Peyer's patch (tissue), 4 donors: ENCODE data around the gene TNPO3.

Experiments used
- POLR2A ChIP-seq, 2 donors: fragments of 450-650 bp; IDR thresholded peaks; one replicate each; pipeline ENCODE4 v1.5.1; 2017; ENCODE audit warnings: antibody characterized with exemption in 2 of 2, mild to moderate bottlenecking in 2 of 2, moderate library complexity in 2 of 2
- TF ChIP-seq, protein P1 (sequence below), 6 experiments: fragments of 450-650 bp in 4 of 6; fragments of 200-600 bp in 2 of 6; sonication (generic) in 1 of 6; IDR thresholded peaks; one replicate each; pipeline ENCODE4 v1.5.1; 2017 to 2019; ENCODE audit warnings: antibody characterized with exemption in 6 of 6, mild to moderate bottlenecking in 3 of 6, moderate library complexity in 1 of 6

DNA sequence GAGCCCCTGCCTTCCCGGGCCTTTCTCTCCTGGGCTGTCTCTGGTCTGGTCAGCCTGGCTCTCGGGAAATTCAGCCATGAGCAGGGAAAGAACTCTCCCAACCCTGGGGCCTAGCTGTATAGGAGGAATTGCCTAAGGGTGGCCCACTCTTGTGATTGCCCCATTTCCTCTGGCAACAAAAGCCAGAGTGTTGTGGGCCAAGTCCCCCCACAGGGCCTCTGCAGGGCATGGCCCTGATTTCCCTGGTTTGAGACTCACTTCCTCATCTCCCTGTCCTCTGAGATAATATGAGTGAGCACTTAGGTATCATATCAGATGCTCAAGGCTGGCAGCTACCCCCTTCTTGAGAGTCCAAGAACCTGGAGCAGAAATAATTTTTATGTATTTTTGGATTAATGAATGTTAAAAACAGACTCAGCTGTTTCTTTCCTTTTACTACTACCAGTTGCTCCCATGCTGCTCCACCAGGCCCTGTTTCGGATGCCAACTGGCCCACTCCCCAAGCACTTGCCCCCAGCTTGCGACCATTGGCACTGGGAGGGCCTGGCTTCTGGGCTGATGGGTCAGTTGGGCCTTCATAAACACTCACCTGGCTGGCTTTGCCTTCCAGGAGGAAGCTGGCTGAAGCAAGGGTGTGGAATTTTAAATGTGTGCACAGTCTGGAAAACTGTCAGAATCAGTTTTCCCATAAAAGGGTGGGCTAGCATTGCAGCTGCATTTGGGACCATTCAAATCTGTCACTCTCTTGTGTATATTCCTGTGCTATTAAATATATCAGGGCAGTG lies 105.7 kb downstream of the TNPO3 start:
- TF ChIP-seq POLR2A (IDR thresholded peaks at IDR 0.05) = no peak
- TF ChIP-seq, protein P1, sequence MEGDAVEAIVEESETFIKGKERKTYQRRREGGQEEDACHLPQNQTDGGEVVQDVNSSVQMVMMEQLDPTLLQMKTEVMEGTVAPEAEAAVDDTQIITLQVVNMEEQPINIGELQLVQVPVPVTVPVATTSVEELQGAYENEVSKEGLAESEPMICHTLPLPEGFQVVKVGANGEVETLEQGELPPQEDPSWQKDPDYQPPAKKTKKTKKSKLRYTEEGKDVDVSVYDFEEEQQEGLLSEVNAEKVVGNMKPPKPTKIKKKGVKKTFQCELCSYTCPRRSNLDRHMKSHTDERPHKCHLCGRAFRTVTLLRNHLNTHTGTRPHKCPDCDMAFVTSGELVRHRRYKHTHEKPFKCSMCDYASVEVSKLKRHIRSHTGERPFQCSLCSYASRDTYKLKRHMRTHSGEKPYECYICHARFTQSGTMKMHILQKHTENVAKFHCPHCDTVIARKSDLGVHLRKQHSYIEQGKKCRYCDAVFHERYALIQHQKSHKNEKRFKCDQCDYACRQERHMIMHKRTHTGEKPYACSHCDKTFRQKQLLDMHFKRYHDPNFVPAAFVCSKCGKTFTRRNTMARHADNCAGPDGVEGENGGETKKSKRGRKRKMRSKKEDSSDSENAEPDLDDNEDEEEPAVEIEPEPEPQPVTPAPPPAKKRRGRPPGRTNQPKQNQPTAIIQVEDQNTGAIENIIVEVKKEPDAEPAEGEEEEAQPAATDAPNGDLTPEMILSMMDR (IDR thresholded peaks at IDR 0.05) = no peak
